HepG2 (cell line): ENCODE data around the gene MNT. TPM values are rescaled to one million over a fixed set of nuclear protein-coding genes. Genes with fewer than 3 reads are reported as not detected.

Experiments used
- AGO1 ChIP-seq: fragments of 200-400 bp; formaldehyde crosslinking; IDR thresholded peaks from 2 replicates; pipeline ENCODE4 v1.6.1; 2017; ENCODE audit warnings: mild to moderate bottlenecking, low read depth, low read length, moderate library complexity; ENCODE audit not compliant: poor library complexity, severe bottlenecking
- DZIP1 ChIP-seq: sonication (generic); formaldehyde crosslinking; IDR thresholded peaks from 2 replicates; pipeline ENCODE4 v1.5.0; 2020; ENCODE audit warnings: mild to moderate bottlenecking, missing genetic modification reagents
- FOXM1 ChIP-seq: sonication (generic); formaldehyde crosslinking; IDR thresholded peaks from 2 replicates; pipeline ENCODE4 v1.5.0; 2020; ENCODE audit warnings: missing genetic modification reagents
- HNF1B ChIP-seq: sonication (generic); formaldehyde crosslinking; IDR thresholded peaks from 2 replicates; pipeline ENCODE4 v1.5.1; 2020; ENCODE audit warnings: mild to moderate bottlenecking, moderate library complexity, missing genetic modification reagents
- JDP2 ChIP-seq: sonication (generic); formaldehyde crosslinking; IDR thresholded peaks from 2 replicates; pipeline ENCODE4 v1.8.1; 2022; ENCODE audit warnings: missing genetic modification reagents, borderline replicate concordance
- NFKB2 ChIP-seq: sonication (generic); formaldehyde crosslinking; IDR thresholded peaks from 2 replicates; pipeline ENCODE4 v1.4.0; 2020; ENCODE audit warnings: missing genetic modification reagents, borderline replicate concordance
- RXRB ChIP-seq: IDR thresholded peaks from 2 replicates; pipeline ENCODE4 v1.6.1; 2016; ENCODE audit warnings: borderline replicate concordance, missing genetic modification reagents, missing compliant biosample characterization
- SIN3B ChIP-seq: fragments of 150-350 bp; IDR thresholded peaks from 2 replicates; pipeline ENCODE4 v1.6.1; 2014; ENCODE audit warnings: low read length
- YEATS2 ChIP-seq: sonication (generic); formaldehyde crosslinking; IDR thresholded peaks from 2 replicates; pipeline ENCODE4 v1.4.0; 2020; ENCODE audit warnings: missing genetic modification reagents, borderline replicate concordance
- ZNF318 ChIP-seq: sonication (generic); formaldehyde crosslinking; IDR thresholded peaks from 2 replicates; pipeline ENCODE4 v1.4.0; 2020; ENCODE audit warnings: mild to moderate bottlenecking, missing genetic modification reagents
- ZNF460 ChIP-seq: sonication (generic); formaldehyde crosslinking; IDR thresholded peaks from 2 replicates; pipeline ENCODE4 v1.5.1; 2020; ENCODE audit warnings: missing genetic modification reagents, mild to moderate bottlenecking, borderline replicate concordance
- ZNF574 ChIP-seq: sonication (generic); formaldehyde crosslinking; IDR thresholded peaks from 2 replicates; pipeline ENCODE4 v1.4.0; 2020; ENCODE audit warnings: missing genetic modification reagents
- ZNF577 ChIP-seq: sonication (generic); formaldehyde crosslinking; IDR thresholded peaks from 2 replicates; pipeline ENCODE4 v1.4.0; 2020; ENCODE audit warnings: mild to moderate bottlenecking, low read depth, missing genetic modification reagents, borderline replicate concordance
- polyA plus RNA-seq, 8 experiments: library from polyadenylated mRNA; depleted of rRNA in 3 of 8; stranded (reverse) in 7 of 8; unstranded in 1 of 8; fragments of >200 nt; fragmentation: Illumina TruSeq in 4 of 8; extraction: Trizol in 4 of 8; gene quantifications; 2 replicates each; pipeline versions ENCODE4 v1.2.1 to v1.2.3, GENCODE V29; 2011 to 2016; ENCODE audit warnings: low read depth in 4 of 8, missing spikeins in 1 of 8, mixed read lengths in 1 of 8; ENCODE audit not compliant: insufficient read depth in 1 of 8
- total RNA-seq, 5 experiments: library from RNA; depleted of rRNA; stranded (reverse); fragments of >200 nt; fragmentation: Illumina TruSeq; extraction: Trizol; gene quantifications; 2 replicates each; pipeline ENCODE4 v1.2.3, GENCODE V29; 2016; ENCODE audit warnings: low read depth in 1 of 5

Gene MNT
- total and polyA plus RNA-seq, 2 of the 13 experiments (the other 11 are each of a cell fraction or from before 2014, with no cell fraction given) = 2.1 to 3.5 TPM

GRCh38 chr17:2336215-2336851 is 64.5 kb downstream of the MNT start, which contains the start of gene TSR1 (continued):
- TF ChIP-seq JDP2 (CRISPR knock-in tag) (no peak), ZNF577 (CRISPR knock-in tag) (no peak), SIN3B (peak; percentile 97), AGO1 (no peak), NFKB2 (CRISPR knock-in tag) (no peak; the same call in 1 of the 2 replicates), YEATS2 (peak; percentile 91), ZNF318 (CRISPR knock-in tag) (no peak), RXRB (CRISPR knock-in tag) (peak; percentile 49; the same call in 1 of the 2 replicates), DZIP1 (CRISPR knock-in tag) (peak; percentile 89; the same call in 1 of the 2 replicates), HNF1B (CRISPR knock-in tag) (no peak; the same call in 1 of the 2 replicates), ZNF574 (CRISPR knock-in tag) (peak; percentile 93), FOXM1 (CRISPR knock-in tag) (no peak), ZNF460 (CRISPR knock-in tag) (peak; percentile 39; the same call in 1 of the 2 replicates)
